HG02884 (cell line): ENCODE results near the gene CDKN2A.

Experiments used
- ATAC-seq: cut with Tn5 transposase; IDR thresholded peaks from one replicate; pipeline ENCODE4 v1.9.1; 2021; ENCODE audit warnings: mild to moderate bottlenecking, moderate library complexity; ENCODE audit not compliant: unreplicated experiment

The CDKN2A gene

DNA sequence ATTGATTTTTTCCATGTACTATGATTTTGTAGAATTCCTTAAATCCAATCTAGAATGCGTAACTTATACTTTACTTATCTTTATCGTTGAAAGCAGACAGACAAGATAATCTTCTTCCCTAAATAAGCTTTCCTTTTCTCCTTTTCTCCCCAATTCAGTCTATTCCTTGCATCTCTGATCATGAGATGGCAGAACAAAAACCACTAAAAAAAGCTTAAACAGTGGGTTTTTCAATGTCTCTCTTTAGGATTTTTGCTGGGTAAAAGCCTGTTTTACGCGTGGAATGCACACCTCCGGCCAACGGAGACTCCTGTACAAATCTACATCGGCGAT, 14.2 kb upstream of the CDKN2A start:
- ATAC-seq: no peak

DNA sequence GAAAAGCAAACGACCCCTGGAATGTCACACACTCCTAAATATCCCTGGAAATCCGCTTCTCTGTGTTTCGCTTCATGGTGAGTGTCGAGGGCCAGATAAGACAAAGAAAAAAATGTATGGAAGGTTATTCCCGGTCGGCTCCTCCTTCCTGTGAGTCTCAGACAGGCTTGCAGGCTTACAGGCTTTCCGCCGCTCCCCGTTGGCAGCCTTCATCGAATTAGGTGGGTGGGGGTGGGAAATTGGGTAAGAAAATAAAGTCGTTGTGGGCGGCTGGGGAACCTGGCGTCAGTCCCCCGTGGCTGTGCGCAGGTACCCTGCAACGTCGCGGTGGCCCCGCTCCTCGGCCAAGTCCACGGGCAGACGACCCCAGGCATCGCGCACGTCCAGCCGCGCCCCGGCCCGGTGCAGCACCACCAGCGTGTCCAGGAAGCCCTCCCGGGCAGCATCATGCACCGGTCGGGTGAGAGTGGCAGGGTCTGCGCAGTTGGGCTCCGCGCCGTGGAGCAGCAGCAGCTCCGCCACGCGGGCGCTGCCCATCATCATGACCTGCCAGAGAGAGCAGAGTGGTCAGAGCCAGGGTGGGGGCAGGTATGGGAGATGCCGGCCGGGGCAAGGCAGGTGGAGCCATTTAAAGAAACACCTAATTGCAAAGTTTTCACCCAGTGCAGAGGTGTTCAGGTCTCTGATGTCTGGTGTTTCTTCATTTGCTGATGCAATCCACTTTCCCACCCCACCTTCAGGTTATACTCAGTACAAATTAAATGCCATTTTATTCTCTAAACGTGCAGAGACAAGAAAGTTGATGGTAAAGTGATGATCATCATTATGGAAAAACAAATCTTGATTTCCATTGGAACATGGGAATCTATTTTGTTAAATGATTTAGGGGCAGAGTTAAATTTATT, 11.8 kb upstream of the CDKN2A start:
- no peak for ATAC-seq

DNA sequence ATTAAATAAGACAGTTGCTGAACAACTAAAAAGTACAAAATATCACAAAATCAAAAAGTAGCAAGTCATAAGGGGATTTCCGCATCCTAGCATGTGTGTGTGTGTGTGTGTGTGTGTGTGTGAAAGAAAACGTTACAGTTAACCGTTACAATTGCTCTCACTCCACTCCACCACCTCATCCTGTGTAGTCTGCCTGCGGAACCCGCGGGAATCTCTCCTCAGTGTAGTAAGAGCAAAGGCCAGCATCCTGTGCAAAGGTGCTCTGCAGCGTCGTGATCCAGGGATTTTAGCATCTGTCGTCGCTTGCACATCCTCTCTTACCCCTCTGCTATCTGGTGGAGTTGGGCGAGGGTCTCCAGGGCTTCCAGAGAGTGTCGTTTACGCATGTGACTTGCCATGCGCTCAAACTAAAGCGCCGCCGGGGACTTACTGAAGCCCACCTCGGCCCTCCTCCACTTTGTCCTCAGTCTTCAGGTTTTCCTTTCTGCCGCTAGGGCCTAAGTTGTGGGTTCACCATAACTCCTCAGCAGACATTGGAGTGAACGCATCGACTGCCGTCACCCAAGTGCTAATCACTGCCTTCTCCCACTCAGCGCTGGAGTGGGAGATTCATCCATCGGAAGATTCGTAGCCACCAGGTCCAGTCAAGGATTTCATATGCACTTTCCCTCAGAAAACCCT, 11.0 kb upstream of the CDKN2A start:
- no peak for ATAC-seq

DNA sequence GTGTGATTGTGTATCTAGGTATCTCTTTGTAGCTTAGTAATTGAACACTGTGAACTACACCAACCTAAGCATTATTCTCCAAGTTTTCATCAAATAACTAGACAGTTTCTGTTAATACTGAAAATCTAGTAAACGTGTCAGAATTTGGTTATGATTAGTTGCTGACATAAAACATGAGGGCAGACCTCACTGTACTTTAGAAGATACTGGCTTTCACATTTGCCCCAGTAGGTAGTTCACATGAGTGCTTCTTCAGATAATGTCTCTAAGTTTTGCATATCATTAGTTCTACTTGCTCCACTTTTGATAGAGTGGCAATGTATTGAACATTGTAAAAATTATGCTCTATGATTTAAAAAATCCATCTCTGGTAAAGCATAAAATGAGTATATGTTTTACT, 7.8 kb upstream of the CDKN2A start:
- ATAC-seq: no peak

DNA sequence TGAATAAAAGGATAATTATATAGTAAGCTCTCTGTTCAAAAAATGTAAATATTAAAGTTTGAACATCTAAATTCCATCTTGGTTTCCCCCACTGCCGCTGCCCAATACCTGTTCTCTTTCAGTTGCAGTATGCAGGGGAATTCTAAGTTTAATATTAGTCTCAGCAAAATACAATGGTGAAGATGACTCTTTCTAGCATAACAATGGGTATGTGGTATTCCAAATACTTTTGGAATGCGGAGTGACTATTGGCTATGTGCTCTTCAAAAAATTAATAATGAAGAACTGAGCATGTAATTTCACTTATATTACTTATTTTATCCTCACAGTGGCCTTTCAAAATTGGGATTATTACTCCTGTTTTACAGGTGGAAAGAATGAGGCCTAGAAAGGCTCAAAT, 3.8 kb upstream of the CDKN2A start:
- ATAC-seq: no peak

DNA sequence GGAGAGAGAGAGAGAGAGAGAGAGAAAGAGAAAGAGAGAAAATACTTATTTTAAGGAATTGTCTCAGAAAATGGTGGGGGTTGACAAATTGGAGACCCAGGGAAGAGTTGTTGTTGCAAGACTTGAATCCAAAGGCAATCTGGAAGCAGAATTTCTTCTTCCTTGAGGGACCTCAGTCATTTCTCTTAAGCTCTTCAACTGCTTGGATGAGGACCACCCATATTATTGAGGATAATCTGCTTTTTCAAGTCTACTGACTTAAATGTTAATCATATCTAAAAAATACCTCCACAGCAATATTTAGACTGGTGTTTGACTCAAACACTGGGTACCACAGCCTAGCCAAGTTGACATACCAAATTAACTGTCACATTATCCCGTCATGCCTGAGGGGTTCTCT, 3.3 kb upstream of the CDKN2A start:
- no peak for ATAC-seq

DNA sequence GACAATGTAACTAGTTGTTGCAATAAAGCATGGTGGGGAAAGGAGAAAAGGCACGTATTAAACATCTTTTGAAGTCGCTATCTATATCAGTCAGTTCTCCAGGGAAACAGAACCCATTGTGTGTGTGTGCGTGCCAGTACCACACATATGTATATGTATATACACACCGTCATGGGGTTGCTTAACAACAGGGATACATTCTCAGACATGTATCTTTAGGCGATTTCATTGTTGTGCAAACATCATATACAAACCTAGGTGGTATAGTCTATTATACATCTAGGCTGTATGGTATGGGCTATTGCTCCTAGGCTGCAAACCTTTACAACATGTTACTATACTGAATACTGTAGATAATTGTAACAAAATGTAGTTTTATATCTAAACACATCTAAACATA, 2.7 kb upstream of the CDKN2A start:
- no peak for ATAC-seq

DNA sequence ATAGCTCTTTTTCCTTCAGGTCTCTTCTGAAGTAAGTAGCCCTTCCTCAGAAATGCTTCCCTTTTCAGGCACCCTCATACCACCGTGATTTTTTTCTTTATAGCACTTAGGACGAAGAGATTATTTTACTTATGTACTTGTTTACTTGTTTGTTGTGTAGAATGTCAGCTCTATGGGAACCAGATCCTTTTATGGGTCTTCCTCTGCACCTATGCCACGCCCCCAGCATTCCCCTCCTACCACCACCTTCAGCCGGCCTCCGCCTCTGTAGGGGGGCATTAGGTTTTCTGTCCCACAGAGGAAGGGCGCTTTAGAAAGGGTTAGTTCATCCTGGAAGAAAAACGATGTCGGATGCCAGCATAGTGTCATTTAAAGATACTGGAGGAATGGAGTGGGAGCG, 2.2 kb upstream of the CDKN2A start:
- no peak for ATAC-seq

DNA sequence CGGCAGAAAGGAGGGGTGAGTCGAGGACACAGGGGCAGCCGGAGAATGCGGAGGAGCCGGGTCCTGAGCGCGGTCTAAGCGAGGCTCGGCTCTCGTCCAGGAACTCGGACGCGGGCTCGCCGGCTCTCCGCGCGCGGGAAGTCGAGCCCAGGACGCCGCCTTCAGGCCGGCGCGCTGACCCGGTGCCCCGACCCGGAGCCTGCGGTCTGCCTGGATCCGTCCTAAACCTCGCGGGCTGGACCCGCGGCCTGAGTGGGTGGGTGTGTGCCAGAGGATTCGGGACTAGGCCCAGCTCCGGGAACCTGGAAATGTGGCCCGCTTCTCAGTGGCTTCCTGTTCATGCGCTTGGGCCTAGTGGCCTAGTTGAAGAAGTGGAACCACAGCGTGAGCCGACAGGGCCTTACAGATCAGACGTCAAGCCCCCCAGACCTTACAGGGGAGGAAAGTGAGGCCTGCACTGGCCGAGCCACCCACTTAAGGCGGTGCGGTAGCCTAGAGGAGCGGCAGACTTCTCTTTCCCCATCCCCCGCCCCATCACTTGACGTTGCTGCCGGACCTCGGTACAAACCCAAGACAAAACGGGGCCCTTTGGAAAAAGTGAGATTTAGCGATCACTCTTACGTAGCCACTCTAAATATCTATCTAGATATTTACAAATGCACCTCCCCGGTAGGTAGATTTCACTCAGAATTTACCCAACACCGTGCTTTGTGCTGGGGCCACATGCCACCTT, 1.6 kb upstream of the CDKN2A start:
- no peak for ATAC-seq

DNA sequence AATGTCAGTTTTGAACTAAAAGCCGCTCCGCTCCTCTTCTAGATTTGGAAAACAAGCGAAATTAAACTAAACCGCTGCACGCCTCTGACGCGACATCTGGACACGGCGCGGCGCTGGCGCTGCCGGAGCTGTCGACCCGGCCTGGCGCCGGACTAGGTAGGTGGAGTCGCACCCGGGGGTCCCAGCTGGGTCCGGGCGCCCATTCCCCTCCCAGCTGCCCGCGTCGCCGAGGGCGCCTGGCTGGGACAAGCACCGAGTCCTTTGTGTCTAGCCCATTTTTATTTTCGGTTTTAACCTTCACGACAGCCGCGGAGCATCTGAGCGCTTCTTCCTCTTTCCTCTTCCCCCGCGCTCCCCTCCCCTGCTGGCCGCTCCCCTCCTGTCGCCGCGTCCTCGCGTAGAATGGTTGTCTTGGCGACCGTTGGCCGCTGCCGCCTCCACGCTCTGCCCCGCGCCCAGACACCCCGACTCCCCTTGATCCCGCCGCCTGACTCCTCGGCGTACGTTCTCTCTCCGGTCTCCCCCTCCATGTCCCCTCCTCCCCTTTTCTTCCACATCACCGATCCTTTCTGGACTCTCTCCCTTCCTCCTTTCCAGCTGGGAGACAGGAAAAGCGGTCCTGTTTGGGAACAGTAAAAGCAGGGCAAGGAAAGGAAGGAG, 944 bp upstream of the CDKN2A start:
- ATAC-seq: peak; percentile 84

DNA sequence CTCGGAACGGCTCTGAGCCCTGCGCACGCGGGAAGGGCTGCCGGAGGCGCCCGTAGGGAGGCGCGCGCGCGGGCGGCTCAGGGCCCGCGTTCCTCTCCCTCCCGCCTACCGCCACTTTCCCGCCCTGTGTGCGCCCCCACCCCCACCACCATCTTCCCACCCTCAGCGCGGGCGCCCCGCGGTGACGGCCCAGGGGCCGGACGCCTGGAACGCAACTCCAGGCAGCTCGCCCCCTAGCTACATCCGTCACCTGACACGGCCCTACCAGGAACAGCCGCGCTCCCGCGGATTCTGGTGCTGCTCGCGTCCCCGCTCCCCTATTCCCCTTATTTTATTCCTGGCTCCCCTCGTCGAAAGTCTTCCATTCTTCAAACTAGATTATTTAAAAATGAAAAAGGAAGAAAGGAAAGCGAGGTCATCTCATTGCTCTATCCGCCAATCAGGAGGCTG, 389 bp upstream of the CDKN2A start, which contains the start of gene CDKN2B-AS1:
Gene CDKN2B-AS1, plus strand, starts transcription at position 236 of the 450 bp plus-strand sequence.
- peak; percentile 38 for ATAC-seq

DNA sequence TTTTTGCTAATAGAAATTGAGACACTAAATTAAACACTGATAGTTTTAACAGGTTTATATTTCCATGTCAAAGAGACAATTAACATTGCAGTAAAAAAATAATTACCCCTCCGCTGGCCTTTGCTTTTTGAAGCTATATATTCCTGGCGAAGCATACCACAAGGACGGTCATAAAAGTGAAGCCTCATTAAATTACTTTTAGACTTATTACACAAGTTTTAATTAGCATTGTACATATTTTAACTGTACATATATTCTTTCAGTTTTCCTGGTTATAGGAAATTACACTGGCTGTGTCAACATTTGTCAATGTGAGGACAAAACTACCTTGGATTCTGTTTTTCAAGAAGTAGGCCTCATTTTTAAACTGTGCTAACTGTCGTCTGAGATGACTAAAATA, 1.2 kb downstream of the CDKN2A start:
- no peak for ATAC-seq

DNA sequence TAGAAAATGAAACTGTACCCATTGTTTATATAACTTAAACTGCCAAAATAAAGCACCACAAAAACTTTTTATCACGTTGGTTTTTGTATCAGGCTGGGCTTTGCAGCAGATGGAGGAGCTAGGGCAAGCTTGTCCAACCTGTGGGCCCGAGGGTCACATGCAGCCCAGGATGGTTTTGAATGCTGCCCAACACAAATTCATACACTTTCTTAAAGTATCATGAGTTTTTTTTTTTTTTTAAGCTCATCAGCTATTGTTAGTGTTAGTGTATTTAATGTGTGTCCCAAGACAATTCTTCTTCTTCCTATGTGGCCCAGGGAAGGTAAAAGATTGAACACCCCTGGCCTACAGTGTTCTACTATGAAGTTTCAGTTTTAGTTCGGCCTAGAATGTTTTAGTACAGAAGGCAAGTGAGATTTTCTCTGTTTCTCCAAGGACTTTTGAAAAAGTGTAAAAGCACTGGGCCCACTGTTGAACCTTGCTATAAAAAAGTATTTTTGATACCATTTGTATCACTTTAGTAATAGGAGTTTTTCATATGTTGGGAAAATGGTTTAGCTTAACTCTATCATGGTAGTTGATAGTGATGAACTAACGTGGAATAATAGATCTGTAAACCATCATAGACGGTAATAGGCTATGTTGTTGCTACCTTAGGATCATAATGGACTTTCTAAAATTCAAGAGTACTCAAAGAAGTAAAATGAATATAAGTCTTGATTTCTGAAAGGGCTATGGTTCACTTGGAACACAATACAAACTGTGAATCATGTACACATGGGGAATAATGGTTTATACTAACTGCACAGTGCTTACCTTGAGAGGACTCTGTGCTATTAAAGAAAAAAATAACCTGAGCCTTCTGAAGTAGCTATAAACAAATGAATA, 2.9 kb downstream of the CDKN2A start:
- ATAC-seq: no peak

DNA sequence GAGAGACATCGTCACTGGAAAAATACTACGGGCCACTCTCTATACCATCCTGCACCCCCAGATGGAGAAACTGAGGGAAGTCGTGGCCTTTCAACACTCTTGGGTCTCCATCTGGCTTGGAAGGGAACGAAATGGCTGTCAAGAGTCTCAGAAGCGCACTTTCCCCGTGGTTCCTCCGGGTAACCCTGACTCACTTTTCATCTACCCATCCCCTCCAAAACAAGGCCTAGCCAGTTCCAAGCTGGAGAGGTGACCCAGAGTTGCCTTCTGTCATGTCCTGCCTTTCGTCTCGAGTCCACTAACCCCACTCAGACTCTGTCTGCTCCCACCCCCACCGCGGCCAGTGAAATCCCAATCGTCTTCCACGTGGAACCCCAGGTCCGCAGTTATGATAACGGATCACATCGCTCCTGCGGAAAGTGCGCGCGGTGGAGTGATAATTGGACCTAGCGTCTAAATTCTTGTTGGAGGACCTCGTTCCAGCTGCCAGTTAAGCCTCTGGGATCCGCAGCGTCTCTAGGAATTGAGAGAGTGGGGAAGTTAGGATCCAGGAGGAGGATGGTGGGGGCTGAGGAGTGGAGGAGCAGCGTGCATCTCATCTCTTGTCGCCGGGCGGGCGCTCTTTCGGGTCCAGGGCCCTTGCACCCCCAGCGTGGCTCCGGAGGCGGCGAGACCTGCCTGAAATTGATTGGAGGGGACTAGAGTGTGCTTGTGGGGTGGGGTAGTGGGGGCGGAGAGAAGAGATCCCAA, 4.6 kb downstream of the CDKN2A start:
- no peak for ATAC-seq

DNA sequence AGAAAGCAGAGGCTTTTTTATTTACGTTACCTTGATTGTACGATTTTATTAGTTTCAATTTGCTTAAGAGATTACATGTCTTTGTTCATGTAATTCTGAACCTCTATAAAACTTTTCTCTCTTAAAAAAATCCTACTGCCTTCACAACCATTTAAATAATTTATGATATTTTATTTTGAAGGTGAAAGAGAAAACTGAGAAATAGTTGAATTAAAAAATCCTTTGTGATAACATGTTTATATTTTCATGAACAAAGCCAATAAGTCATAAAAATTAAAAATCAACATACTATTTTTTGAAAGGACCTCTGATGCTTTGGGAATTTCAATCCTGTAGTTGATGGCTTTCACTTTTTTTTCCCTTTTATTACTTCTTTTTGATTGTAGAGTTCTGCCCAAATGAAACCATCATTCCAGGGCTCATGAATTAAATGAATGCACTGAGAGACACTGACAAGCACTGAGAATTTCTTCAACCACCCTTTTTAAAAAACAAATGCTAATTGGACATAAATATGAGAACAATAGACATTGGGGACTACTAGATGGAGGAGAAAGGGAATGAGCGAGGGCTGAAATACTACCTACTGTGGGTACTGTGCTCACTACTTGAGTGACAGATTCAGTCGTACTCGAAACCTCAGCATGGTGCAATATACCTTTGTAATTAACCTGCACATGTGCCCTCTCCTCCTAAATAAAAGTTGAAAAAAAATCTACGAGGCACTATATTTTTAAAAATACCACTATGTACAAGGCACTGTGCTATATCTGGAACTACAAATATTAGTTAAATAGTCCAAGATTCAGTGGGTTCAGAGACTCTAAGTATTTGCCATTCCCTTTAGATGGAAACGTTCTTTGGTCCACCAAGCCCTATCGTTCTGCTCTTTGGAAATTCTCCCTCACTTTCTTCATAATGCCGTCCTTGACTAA, 5.9 kb downstream of the CDKN2A start:
- no peak for ATAC-seq

DNA sequence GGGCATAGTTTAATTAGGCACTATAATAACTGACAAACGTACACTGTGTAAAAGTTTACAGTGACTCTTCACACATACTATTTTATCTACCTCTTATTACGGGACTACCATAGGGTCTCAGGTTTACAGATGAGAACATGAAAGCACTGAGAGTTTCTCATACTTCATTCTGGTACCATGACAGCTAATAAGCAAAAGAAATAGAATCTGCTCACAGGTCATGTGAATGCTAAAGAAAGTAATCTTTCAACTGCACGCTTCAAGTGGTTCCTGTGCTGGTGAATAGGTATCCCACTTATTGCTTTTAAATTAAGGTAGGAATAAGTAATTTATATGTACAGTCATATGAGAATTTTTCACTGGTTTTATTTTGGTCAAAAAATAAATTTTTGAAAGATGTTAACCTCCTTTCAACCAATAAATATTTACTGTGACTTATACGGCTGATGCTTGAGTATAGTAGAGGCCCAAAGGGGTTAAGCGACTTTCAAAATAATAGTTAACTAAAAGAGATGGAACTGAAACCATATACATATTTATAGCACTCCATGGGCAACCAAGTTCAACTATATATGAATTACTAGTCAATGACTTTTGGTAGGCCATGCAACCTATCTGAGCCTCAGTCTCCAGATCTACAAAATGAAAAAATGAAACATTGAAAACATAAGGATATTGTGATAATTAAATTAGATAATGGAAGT, 8.1 kb downstream of the CDKN2A start:
- ATAC-seq: no peak

DNA sequence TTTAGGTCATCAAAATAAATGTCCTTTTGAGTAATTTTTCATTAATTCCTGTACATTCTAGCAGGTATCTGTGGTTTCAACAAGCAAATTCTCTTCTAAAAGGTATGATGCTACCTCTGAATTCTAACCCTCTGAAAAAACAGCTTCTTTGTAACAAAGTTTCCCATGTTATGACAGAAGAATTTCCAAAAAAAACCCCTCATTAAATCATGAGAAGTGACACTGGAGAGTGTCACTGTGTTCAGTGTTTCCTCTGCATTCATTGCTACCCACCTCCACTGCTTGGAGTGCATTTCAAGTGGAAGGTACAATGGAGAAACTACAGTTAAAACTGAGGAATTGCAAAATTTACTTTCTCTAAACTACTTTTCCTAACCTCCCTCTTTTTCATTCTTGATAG, 10.1 kb downstream of the CDKN2A start:
- ATAC-seq: no peak

DNA sequence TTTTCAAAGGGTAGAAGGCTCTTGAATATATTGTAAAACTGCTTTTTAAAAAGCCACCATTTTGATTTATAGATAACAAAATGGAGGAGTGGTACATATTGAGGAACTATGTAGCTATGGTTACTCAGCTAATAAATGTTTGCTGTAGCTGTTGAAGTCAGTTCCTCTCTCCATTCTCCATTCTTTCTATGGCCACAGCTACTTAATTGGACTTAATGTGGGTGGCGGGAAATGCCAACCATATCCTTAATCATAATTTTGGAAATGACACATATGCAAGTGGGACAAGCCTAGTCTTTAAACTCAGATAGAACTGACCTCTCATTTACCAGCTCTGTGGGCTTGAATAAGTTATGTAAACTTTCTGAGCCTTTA, 10.6 kb downstream of the CDKN2A start:
- ATAC-seq: no peak
